Ishikawa (cell line): ENCODE measurements around the gene UBE2L3.

Experiments used
- CREB1 ChIP-seq: IDR thresholded peaks from 2 replicates; pipeline ENCODE4 v1.6.1; 2012; ENCODE audit warnings: low read depth
- FOXM1 ChIP-seq: IDR thresholded peaks from 2 replicates; pipeline ENCODE4 v1.6.1; 2012; ENCODE audit warnings: low read depth, borderline replicate concordance
- MAX ChIP-seq: IDR thresholded peaks from 2 replicates; pipeline ENCODE4 v1.6.1; 2012
- NFIC ChIP-seq: IDR thresholded peaks from 2 replicates; pipeline ENCODE4 v1.6.1; 2012
- RAD21 ChIP-seq: IDR thresholded peaks from 2 replicates; pipeline ENCODE4 v1.6.1; 2012; ENCODE audit warnings: low read depth
- TEAD4 ChIP-seq: IDR thresholded peaks from 2 replicates; pipeline ENCODE4 v1.6.1; 2012
- YY1 ChIP-seq: IDR thresholded peaks from 2 replicates; pipeline ENCODE4 v1.6.1; 2012; ENCODE audit warnings: low read depth
- ZBTB7A ChIP-seq: IDR thresholded peaks from 2 replicates; pipeline ENCODE4 v1.6.1; 2012; ENCODE audit warnings: low read depth

GRCh38 chr22:21650823-21651520 is 83.5 kb downstream of the UBE2L3 start:
- TF ChIP-seq TEAD4 (no peak), CREB1 (no peak), NFIC (no peak), FOXM1 (no peak), MAX (no peak), RAD21 (no peak), ZBTB7A (no peak), YY1 (no peak)
